ENCODE data around the gene MICAL2.

- TF ChIP-seq CTCF (IDR thresholded peaks at IDR 0.05) (no peak), EP300 (IDR thresholded peaks at IDR 0.05) (no peak), POLR2AphosphoS5 (IDR thresholded peaks at IDR 0.05) (no peak), POLR2A (IDR thresholded peaks at IDR 0.05; ENCODE audit: low read depth) (no peak)
These were observed 52.3 kb downstream of the MICAL2 start for GRCh38 chr11:12162652-12163051.

Measured in esophagus muscularis mucosa (tissue), 4 donors.